ENCODE results near the gene CAT.

CAT gene

GRCh38 chr11:34458525-34458924 lies 19.8 kb downstream of the CAT start:
- no peak overlapping the region for H3K27ac ChIP-seq (replicated peaks)

GRCh38 chr11:34459507-34460162 lies 20.9 kb downstream of the CAT start:
- H3K27ac ChIP-seq (replicated peaks), result no peak overlapping the region
- no peaks in the 10 kb centered on the region for H3K27me3 ChIP-seq (ENCODE audit: insufficient read depth, poor library complexity, severe bottlenecking)
- TF ChIP-seq CTCF (IDR thresholded peaks at IDR 0.05; ENCODE audit: insufficient read depth, low read length) (no peak), REST (IDR thresholded peaks at IDR 0.05; ENCODE audit: insufficient replicate concordance, low read depth) (no peak), GABPA (IDR thresholded peaks at IDR 0.05; ENCODE audit: low read depth) (no peak), SPI1 (IDR thresholded peaks at IDR 0.05; ENCODE audit: borderline replicate concordance, low read depth) (no peak), POLR2AphosphoS5 (IDR thresholded peaks at IDR 0.05; ENCODE audit: low read depth) (no peak)
- no peak for DNase-seq (ENCODE audit: low read depth in 1 of 2, low spot score in 1 of 2)
- no peak overlapping the region for H3K4me3 ChIP-seq (replicated peaks; ENCODE audit: insufficient read depth, low read length)

More at GRCh38 chr11:34458525-34458924, 19.8 kb downstream of the CAT start:
- H3K4me3 ChIP-seq (replicated peaks; ENCODE audit: insufficient read depth, low read length), result no peak overlapping the region
- no peaks in the 10 kb centered on the region for H3K27me3 ChIP-seq (ENCODE audit: insufficient read depth, poor library complexity, severe bottlenecking)
- TF ChIP-seq SPI1 (IDR thresholded peaks at IDR 0.05; ENCODE audit: borderline replicate concordance, low read depth) (no peak), GABPA (IDR thresholded peaks at IDR 0.05; ENCODE audit: low read depth) (no peak), CTCF (IDR thresholded peaks at IDR 0.05; ENCODE audit: insufficient read depth, low read length) (no peak), POLR2AphosphoS5 (IDR thresholded peaks at IDR 0.05; ENCODE audit: low read depth) (no peak), REST (IDR thresholded peaks at IDR 0.05; ENCODE audit: insufficient replicate concordance, low read depth) (no peak)
- no peak for DNase-seq (ENCODE audit: low read depth in 1 of 2, low spot score in 1 of 2)

GRCh38 chr11:34460278-34460677 lies 21.5 kb downstream of the CAT start:
- no peak overlapping the region for H3K27ac ChIP-seq (replicated peaks)
- H3K4me3 ChIP-seq (replicated peaks; ENCODE audit: insufficient read depth, low read length), result no peak overlapping the region
- H3K27me3 ChIP-seq (ENCODE audit: insufficient read depth, poor library complexity, severe bottlenecking), result no peaks in the 10 kb centered on the region
- TF ChIP-seq CTCF (IDR thresholded peaks at IDR 0.05; ENCODE audit: insufficient read depth, low read length) (no peak), SPI1 (IDR thresholded peaks at IDR 0.05; ENCODE audit: borderline replicate concordance, low read depth) (no peak), POLR2AphosphoS5 (IDR thresholded peaks at IDR 0.05; ENCODE audit: low read depth) (no peak), GABPA (IDR thresholded peaks at IDR 0.05; ENCODE audit: low read depth) (no peak), REST (IDR thresholded peaks at IDR 0.05; ENCODE audit: insufficient replicate concordance, low read depth) (no peak)
- DNase-seq (ENCODE audit: low read depth in 1 of 2, low spot score in 1 of 2), result no peak
